Heart right ventricle (tissue), 16 donors: ENCODE measurements around the gene OSBPL8. TPM values are rescaled to one million over a fixed set of nuclear protein-coding genes. Genes with fewer than 3 reads are reported as not detected.

Experiments used
- ATAC-seq, 8 donors: fragments of 200-7000 bp; cut with Tn5 transposase; one replicate each; pipeline ENCODE4 v1.9.1; 2020; ENCODE audit warnings: mild to moderate bottlenecking in 8 of 8, moderate library complexity in 8 of 8, moderate number of reproducible peaks in 1 of 8
- DNase-seq, 2 donors: peaks; one replicate each; pipeline ENCODE4 v3.0.0-alpha.2; 2020
- H3K27ac ChIP-seq, 10 donors: fragments of 200-600 bp; sonication (generic) in 2 of 10; one replicate each; pipeline versions ENCODE4 v1.5.0 to v1.8.0; 2020 to 2022; ENCODE audit warnings: mild to moderate bottlenecking in 3 of 10
- H3K27me3 ChIP-seq, 7 donors: fragments of 200-600 bp; one replicate each; pipeline ENCODE4 v1.8.0; 2021 to 2022; ENCODE audit warnings: mild to moderate bottlenecking in 2 of 7
- H3K36me3 ChIP-seq, 9 donors: fragments of 200-600 bp; sonication (generic) in 1 of 9; one replicate each; pipeline versions ENCODE4 v1.5.0 to v1.8.0; 2020 to 2022; ENCODE audit warnings: mild to moderate bottlenecking in 2 of 9
- H3K4me1 ChIP-seq, 9 donors: fragments of 200-600 bp; sonication (generic) in 1 of 9; one replicate each; pipeline versions ENCODE4 v1.5.0 to v1.8.0; 2020 to 2022; ENCODE audit warnings: mild to moderate bottlenecking in 4 of 9
- H3K4me3 ChIP-seq, 10 donors: fragments of 200-600 bp; sonication (generic) in 2 of 10; one replicate each; pipeline versions ENCODE4 v1.5.0 to v1.8.0; 2020 to 2022; ENCODE audit warnings: mild to moderate bottlenecking in 7 of 10, moderate library complexity in 2 of 10
- H3K9me3 ChIP-seq, 11 donors: fragments of 200-600 bp in 10 of 11; sonication (generic) in 2 of 11; one replicate each; pipeline versions ENCODE4 v1.5.0 to v1.8.0; 2013 to 2022; ENCODE audit warnings: mild to moderate bottlenecking in 2 of 11, control low read depth in 1 of 11, moderate library complexity in 1 of 11
- WGBS, 2 donors: extraction: QIAGEN DNeasy Blood & Tissue Kit; methylation state at CpG; one replicate each; pipeline ENCODE4 v1.1.7; 2013; ENCODE audit warnings: inconsistent platforms in 1 of 2; 5-methylcytosine and 5-hydroxymethylcytosine counted together
- intact Hi-C, 10 donors: fragments of 100-400 bp; cut with DNase I; formaldehyde crosslinking; loops; one replicate each; pipeline versions ENCODE4 v1.11.1 to v1.14.2; 2022
- polyA plus RNA-seq, 2 donors: library from polyadenylated mRNA; stranded (reverse); fragments of 200-250 nt; gene quantifications; one replicate each; pipeline ENCODE4 v1.2.3, GENCODE V29; 2013
- total RNA-seq, 10 donors: library from RNA; stranded (reverse); fragmentation: NEBNext Ultra II Directional in 3 of 10; extraction: Animal tissue kit (Norgen Biotek cat#: 25700) in 3 of 10; gene quantifications; one replicate each; pipeline versions ENCODE4 v1.2.1 to v1.2.4, GENCODE V29; 2021 to 2023
- TF ChIP-seq, protein P1 (sequence below), 9 donors: fragments of 200-600 bp; sonication (generic) in 2 of 9; IDR thresholded peaks; one replicate each; pipeline versions ENCODE4 v1.5.0 to v1.8.0; 2021 to 2022; ENCODE audit warnings: antibody characterized with exemption in 9 of 9, mild to moderate bottlenecking in 5 of 9, moderate library complexity in 1 of 9
- donor health status: Arrhythmogenic right ventricular cardiomyopathy.
- donor health status: ischemic (EF 13 %, LVEDD 7.1; RV severe dilation, severe dysfunction).
- donor health status: healthy with polysubstance abuse.
- donor health status: DM: no; HTN: yes; CAD: no.
- donor health status: DM: no; HTN: no; CAD: no.
- donor health status: ischemic (EF 25% LVEDD 6.9; RV normal size, moderate dysfunction).
- donor health status: ischemic (EF 25% LVEDD 5.7; RV mildly dilated, moderate dysfunction).
- donor health status: healthy.
- donor health status: DM: yes; HTN: yes; CAD: no.
- donor health status: Ischemic cardiomyopathy.
- donor health status: ischemic (EF 35%, LVEDD 5.7; RV mildly dilated, moderate dysfunction).
- donor health status: nonischemic (EF 11% LVEDD 7.7; RV severe dilation, severe dysfunction).
- donor health status: DM: yes; HTN: yes; CAD: no.
- donor health status: PGD.
- donor health status: ischemic (EF 29% LVEDD 5.4; RV normal size, mild dysfunction).
- donor health status: nonischemic (EF 23%, LVEDD 6.1; RV moderate dilation, normal function).

The OSBPL8 gene
- total and polyA plus RNA-seq, 12 donors, result 5.6 to 50.0 (median 33.3) TPM

GRCh38 chr12:76546889-76547288, 12.7 kb downstream of the OSBPL8 start:
- no peak for ATAC-seq

DNA sequence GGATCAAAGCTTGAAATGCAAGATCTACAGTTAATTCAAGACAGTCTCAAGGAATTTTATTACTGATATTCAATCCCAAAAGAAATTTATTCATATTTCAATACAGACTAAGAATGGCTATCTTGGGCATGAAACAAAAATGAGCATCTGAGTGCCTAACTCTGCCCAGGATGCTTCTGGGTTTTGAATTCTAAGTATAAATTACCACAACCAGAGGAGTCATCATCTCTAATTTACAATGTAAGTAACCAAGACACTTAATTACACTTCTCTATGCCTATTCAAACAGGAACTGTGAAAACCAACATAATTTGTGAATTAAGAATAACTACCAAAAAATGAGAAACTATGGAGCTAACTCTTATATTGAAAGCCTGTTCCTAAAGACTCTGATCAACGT, 14.1 kb downstream of the OSBPL8 start:
- TF ChIP-seq, protein P1, sequence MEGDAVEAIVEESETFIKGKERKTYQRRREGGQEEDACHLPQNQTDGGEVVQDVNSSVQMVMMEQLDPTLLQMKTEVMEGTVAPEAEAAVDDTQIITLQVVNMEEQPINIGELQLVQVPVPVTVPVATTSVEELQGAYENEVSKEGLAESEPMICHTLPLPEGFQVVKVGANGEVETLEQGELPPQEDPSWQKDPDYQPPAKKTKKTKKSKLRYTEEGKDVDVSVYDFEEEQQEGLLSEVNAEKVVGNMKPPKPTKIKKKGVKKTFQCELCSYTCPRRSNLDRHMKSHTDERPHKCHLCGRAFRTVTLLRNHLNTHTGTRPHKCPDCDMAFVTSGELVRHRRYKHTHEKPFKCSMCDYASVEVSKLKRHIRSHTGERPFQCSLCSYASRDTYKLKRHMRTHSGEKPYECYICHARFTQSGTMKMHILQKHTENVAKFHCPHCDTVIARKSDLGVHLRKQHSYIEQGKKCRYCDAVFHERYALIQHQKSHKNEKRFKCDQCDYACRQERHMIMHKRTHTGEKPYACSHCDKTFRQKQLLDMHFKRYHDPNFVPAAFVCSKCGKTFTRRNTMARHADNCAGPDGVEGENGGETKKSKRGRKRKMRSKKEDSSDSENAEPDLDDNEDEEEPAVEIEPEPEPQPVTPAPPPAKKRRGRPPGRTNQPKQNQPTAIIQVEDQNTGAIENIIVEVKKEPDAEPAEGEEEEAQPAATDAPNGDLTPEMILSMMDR (IDR thresholded peaks at IDR 0.05), result no peak
- H3K36me3 ChIP-seq, result no peaks in the 10 kb centered on the region
- no peak for DNase-seq
- H3K27me3 ChIP-seq, result no peaks in the 10 kb centered on the region
- no peak overlapping the region for H3K27ac ChIP-seq
- WGBS, 2 donors, result 66 to 75% methylated on average over 1 of the region's 1 CpG
- peaks cover 2 to 64% (median 26%) of the 10 kb centered on the region in 9 donors for H3K4me1 ChIP-seq
- H3K9me3 ChIP-seq, result no peaks in the 10 kb centered on the region
- H3K4me3 ChIP-seq, result no peak overlapping the region
- ATAC-seq, result no peak
- intact Hi-C loops, result no loop called here

More at GRCh38 chr12:76546889-76547288, 12.7 kb downstream of the OSBPL8 start:
- Histone ChIP-seq H3K4me3 (no peak overlapping the region), H3K27me3 (no peaks in the 10 kb centered on the region), H3K36me3 (no peaks in the 10 kb centered on the region), H3K27ac (no peak overlapping the region), H3K9me3 (no peaks in the 10 kb centered on the region), H3K4me1 (peaks cover 4 to 78% (median 30%) of the 10 kb centered on the region in 9 donors)
- no peak for DNase-seq
- TF ChIP-seq, protein P1 (IDR thresholded peaks at IDR 0.05), result no peak
- intact Hi-C loops, result no loop called here
- WGBS, 2 donors, result 87 to 92% methylated on average over 3 of the region's 3 CpGs

- 90 to 91% methylated on average over 4 of the region's 4 CpGs for WGBS, 2 donors
- Histone ChIP-seq H3K9me3 (no peaks in the 10 kb centered on the region), H3K36me3 (no peaks in the 10 kb centered on the region), H3K4me3 (no peak overlapping the region), H3K4me1 (peaks cover 2 to 63% (median 29%) of the 10 kb centered on the region in 9 donors), H3K27me3 (no peaks in the 10 kb centered on the region), H3K27ac (no peak overlapping the region)
- TF ChIP-seq, protein P1 (IDR thresholded peaks at IDR 0.05), result no peak
- ATAC-seq, result no peak
- DNase-seq, result no peak
- intact Hi-C loops, result no loop called here
These were observed 14.8 kb downstream of the OSBPL8 start for GRCh38 chr12:76544601-76545261.

DNA sequence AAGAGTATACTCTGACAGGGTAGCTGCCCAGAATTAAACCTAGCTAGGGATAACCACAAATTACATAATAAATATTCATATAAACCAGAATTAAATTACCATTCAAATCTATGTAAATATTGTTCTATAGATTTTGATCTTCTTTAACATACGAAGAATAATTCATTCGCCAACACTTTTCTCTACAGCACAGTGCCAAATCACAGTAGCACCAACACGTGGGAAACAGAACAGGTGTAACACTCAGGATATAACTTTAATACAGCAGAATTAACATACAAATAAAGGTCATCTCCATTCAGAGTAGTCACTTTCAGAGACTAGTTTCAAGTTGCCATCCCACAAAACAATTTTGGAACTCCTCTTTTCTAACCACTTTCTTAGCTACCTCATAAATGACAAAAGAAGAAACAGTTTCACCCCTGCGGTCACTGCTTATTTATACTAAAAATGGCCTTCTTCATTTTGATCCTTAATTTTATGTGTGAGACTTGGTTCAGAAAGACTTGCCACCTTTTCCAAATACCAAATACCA, 15.7 kb downstream of the OSBPL8 start:
- Histone ChIP-seq H3K27ac (no peak overlapping the region), H3K36me3 (no peaks in the 10 kb centered on the region), H3K4me1 (peaks cover 2 to 58% (median 27%) of the 10 kb centered on the region in 9 donors), H3K9me3 (no peaks in the 10 kb centered on the region), H3K4me3 (no peak overlapping the region), H3K27me3 (no peaks in the 10 kb centered on the region)
- intact Hi-C loops, result no loop called here
- WGBS, 2 donors, result 87 to 89% methylated on average over 4 of the region's 4 CpGs
- TF ChIP-seq, protein P1 (IDR thresholded peaks at IDR 0.05), result no peak
- DNase-seq (no peak), ATAC-seq (no peak)
